ENCODE results near the gene OR2A14.

- TF ChIP-seq, protein P1, sequence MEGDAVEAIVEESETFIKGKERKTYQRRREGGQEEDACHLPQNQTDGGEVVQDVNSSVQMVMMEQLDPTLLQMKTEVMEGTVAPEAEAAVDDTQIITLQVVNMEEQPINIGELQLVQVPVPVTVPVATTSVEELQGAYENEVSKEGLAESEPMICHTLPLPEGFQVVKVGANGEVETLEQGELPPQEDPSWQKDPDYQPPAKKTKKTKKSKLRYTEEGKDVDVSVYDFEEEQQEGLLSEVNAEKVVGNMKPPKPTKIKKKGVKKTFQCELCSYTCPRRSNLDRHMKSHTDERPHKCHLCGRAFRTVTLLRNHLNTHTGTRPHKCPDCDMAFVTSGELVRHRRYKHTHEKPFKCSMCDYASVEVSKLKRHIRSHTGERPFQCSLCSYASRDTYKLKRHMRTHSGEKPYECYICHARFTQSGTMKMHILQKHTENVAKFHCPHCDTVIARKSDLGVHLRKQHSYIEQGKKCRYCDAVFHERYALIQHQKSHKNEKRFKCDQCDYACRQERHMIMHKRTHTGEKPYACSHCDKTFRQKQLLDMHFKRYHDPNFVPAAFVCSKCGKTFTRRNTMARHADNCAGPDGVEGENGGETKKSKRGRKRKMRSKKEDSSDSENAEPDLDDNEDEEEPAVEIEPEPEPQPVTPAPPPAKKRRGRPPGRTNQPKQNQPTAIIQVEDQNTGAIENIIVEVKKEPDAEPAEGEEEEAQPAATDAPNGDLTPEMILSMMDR (IDR thresholded peaks at IDR 0.05) = no peak
- TF ChIP-seq POLR2A (IDR thresholded peaks at IDR 0.05) = no peak
Observed at GRCh38 chr7:144090667-144091066, 32.3 kb upstream of the OR2A14 start.
